Measurements from ENCODE around the gene TLX3. TPM values are rescaled to one million over a fixed set of nuclear protein-coding genes. Genes with fewer than 3 reads are reported as not detected.

TLX3 gene
- total RNA-seq, 4 donors from 2014 or later, result not detected

DNA sequence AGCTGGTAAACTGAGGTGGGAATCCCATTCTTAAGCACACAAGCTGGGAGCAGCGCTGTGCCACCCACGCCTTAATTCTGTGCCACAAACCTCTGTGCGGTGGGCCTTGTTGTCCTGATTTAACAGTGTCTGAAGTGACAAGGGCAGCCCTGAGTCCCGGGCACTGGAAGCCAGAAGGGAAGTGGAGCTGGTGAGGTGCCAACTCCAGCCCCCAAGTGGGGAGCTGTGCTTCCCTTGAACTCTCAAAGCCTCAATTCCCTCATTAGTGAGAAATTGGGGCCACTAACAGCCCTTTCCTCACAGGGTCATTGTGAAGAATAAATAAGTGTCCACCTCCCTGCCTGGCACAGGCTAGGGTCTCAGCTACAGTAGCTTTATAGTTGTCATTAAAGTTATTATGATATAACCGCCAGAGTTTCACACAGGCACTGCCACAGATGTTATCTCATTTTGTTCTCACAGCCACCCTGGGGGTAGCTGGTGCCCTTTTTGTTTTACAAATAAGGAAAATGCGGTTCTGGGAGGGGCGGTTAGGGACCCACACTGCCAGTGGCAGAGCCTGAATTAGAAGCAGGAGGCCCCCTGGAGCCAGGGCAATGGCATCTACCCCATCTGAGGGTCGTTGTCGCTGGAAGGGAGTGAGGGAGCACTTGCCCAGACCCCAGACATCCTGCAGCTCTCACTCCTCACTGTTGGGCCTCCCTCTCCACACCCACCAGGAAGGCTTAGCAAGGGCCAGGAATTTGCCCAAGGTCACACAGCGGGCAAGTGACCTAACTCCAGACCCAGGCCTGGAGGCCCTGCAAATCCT is 2.1 kb upstream of the TLX3 start:
- no peak for DNase-seq
- H3K4me3 ChIP-seq, result no peak overlapping the region
- peaks cover 0 to 37% (median 0%) of the 10 kb centered on the region in 4 donors for H3K4me1 ChIP-seq
- no peak for TF ChIP-seq POLR2A (IDR thresholded peaks at IDR 0.05)
- TF ChIP-seq, protein P1, sequence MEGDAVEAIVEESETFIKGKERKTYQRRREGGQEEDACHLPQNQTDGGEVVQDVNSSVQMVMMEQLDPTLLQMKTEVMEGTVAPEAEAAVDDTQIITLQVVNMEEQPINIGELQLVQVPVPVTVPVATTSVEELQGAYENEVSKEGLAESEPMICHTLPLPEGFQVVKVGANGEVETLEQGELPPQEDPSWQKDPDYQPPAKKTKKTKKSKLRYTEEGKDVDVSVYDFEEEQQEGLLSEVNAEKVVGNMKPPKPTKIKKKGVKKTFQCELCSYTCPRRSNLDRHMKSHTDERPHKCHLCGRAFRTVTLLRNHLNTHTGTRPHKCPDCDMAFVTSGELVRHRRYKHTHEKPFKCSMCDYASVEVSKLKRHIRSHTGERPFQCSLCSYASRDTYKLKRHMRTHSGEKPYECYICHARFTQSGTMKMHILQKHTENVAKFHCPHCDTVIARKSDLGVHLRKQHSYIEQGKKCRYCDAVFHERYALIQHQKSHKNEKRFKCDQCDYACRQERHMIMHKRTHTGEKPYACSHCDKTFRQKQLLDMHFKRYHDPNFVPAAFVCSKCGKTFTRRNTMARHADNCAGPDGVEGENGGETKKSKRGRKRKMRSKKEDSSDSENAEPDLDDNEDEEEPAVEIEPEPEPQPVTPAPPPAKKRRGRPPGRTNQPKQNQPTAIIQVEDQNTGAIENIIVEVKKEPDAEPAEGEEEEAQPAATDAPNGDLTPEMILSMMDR (IDR thresholded peaks at IDR 0.05), result no peak
- no peaks in the 10 kb centered on the region for H3K36me3 ChIP-seq
- peaks cover 3 to 53% of the 10 kb centered on the region in 2 donors for H3K27me3 ChIP-seq
- no peak overlapping the region for H3K27ac ChIP-seq
- H3K9me3 ChIP-seq, result no peaks in the 10 kb centered on the region

DNA sequence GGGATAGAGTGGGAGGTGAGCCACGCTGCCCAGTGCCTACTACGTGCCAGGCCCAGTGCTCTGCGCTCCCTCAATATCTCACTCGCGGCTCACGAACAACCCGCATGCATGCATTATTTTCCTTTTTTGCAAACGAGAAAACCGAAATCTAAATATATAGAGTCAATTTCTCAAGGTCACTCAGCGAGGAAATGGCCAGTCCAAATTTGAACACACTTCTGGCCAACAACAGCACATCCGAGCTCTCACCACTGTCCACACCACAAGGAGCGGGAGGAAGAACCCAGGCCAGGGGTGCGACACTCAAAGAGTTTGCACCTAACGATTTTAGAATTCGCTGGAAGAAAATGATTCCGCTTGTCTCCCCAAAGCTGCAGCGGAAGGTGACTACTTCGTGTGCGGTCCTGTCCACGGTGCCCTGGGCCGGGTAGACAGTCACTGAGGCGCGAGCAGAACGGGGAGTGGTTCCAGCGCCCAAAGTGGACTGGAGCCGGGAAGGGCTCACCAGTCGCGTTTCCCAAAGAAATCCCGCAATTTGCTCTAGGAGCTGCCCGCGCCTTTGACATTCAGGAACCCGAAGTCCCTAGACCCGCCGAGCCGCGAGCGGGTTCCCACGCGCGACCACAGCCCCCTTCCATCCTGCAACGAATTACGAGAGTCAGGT is 1.1 kb upstream of the TLX3 start:
- DNase-seq, result no peak
- H3K36me3 ChIP-seq, result no peaks in the 10 kb centered on the region
- H3K9me3 ChIP-seq, result no peaks in the 10 kb centered on the region
- peaks cover 3 to 62% of the 10 kb centered on the region in 2 donors for H3K27me3 ChIP-seq
- peaks cover 0 to 45% (median 0%) of the 10 kb centered on the region in 4 donors for H3K4me1 ChIP-seq
- H3K27ac ChIP-seq, result no peak overlapping the region
- no peak overlapping the region for H3K4me3 ChIP-seq
- no peak for TF ChIP-seq POLR2A (IDR thresholded peaks at IDR 0.05)
- TF ChIP-seq, protein P1 (IDR thresholded peaks at IDR 0.05), result no peak

DNA sequence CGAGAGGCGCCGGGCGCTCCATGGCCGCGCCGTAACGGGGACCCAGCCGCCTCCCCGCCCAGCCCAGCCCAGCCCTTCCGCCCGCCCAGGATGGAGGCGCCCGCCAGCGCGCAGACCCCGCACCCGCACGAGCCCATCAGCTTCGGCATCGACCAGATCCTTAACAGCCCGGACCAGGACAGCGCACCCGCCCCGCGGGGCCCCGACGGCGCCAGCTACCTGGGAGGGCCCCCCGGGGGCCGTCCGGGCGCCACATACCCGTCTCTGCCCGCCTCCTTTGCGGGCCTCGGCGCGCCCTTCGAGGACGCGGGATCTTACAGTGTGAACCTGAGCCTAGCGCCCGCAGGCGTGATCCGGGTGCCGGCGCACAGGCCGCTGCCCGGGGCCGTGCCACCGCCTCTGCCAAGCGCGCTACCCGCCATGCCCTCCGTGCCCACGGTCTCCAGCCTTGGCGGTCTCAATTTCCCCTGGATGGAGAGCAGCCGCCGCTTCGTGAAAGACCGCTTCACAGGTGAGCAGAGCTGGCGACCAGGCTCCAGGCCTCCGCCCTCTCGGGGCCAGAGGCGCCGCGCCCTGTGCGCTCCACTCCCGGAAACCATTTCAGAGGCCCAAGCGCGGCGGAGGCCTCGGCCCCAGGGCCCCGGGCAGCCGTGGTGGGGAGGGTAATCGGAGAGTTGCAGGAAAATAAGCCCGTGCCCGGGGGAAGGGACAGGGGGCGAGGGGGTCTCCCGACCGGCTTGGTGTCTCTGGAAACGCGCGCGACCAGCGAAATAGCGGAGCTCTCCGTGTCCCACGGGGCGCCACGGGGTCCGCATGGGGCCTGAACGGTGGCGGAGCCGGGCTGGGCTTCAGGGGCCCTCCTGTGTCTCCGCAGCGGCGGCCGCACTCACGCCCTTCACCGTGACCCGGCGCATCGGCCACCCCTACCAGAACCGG is 496 bp downstream of the TLX3 start:
- no peak for DNase-seq
- TF ChIP-seq POLR2A (IDR thresholded peaks at IDR 0.05), result no peak
- TF ChIP-seq, protein P1 (IDR thresholded peaks at IDR 0.05), result no peak
- Histone ChIP-seq H3K27me3 (peaks cover 3 to 75% of the 10 kb centered on the region in 2 donors), H3K4me3 (peak overlapping the region in 1 of 4 donors; percentile 20), H3K36me3 (no peaks in the 10 kb centered on the region), H3K27ac (no peak overlapping the region), H3K9me3 (no peaks in the 10 kb centered on the region), H3K4me1 (peaks cover 0 to 53% (median 0%) of the 10 kb centered on the region in 4 donors)

DNA sequence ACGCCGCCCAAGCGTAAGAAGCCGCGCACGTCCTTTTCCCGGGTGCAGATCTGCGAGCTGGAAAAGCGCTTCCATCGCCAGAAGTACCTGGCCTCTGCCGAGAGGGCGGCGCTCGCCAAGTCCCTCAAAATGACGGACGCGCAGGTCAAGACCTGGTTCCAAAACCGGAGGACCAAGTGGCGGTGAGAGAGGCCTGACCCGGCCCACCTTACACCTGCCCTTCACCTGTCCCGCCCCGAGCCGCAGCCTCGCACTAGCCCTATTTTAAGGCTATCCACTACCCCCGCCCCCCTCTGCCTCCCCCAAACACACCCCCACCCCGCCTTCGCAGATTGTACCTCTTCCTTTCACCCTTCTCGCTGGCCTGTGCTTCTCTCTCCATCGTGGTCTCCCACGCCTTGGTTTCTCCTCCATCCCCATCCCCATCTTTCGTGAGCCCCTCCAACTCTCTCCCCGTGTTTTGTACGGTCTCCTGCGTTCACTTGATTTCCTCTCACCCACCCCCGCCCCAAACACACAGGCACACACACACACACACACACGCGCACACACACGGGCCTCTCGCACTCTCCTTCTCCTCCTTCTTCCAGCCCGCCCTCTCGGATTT is 1.3 kb downstream of the TLX3 start:
- TF ChIP-seq, protein P1 (IDR thresholded peaks at IDR 0.05), result peak in 1 of 6 experiments; percentile 7
- no peak for TF ChIP-seq POLR2A (IDR thresholded peaks at IDR 0.05)
- Histone ChIP-seq H3K27ac (no peak overlapping the region), H3K4me1 (peaks cover 0 to 61% (median 0%) of the 10 kb centered on the region in 4 donors), H3K27me3 (peaks cover 3 to 83% of the 10 kb centered on the region in 2 donors), H3K9me3 (no peaks in the 10 kb centered on the region), H3K4me3 (no peak overlapping the region), H3K36me3 (no peaks in the 10 kb centered on the region)
- no peak for DNase-seq

DNA sequence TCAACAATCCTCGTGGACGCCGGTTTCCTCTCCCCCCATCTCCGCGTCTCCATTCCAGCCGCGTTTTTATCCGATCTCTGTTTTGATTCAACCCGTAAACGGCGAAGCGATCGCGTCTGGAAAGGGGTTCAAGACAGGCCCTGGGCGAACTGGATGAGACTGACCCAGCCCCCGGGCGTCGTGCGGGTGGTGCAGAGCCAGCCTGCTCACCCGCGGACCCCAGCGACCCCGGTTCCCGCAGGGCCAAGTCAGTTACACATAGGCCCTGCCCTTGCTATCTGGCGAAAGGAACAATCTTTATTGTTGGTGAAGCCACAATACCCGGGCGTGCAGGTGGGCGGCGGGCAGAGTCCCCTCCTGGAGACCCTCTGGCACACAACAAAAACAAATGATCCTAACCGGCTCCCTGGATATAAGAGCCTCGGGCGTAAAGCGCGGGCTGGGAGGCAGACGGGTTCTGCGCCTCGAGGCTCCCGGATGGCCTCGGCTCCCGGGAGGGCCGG is 1.8 kb downstream of the TLX3 start:
- H3K27me3 ChIP-seq, result peaks cover 3 to 88% of the 10 kb centered on the region in 2 donors
- H3K27ac ChIP-seq, result no peak overlapping the region
- H3K4me3 ChIP-seq, result no peak overlapping the region
- H3K4me1 ChIP-seq, result peaks cover 0 to 66% (median 0%) of the 10 kb centered on the region in 4 donors
- DNase-seq, result no peak
- no peaks in the 10 kb centered on the region for H3K9me3 ChIP-seq
- H3K36me3 ChIP-seq, result no peaks in the 10 kb centered on the region
- TF ChIP-seq, protein P1 (IDR thresholded peaks at IDR 0.05), result no peak
- no peak for TF ChIP-seq POLR2A (IDR thresholded peaks at IDR 0.05)
